OCI-LY1 (cell line): ENCODE measurements around the gene SMARCD2.

Experiments
- H2AFZ ChIP-seq: fragments of 200-600 bp; sonication (generic), shearing (Covaris generic); 2 replicates; pipeline ENCODE4 v1.6.0; 2014; ENCODE audit warnings: antibody characterized with exemption, mild to moderate bottlenecking, low read length
- H3F3A ChIP-seq: fragments of 200-600 bp; sonication (generic), shearing (Covaris generic); 2 replicates; pipeline ENCODE4 v1.6.0; 2014; ENCODE audit warnings: mild to moderate bottlenecking, antibody characterized with exemption, low read length, moderate library complexity; ENCODE audit not compliant: insufficient read depth
- H3K27ac ChIP-seq: fragments of 200-600 bp; sonication (generic); 2 replicates; pipeline ENCODE4 v1.5.1; 2014; ENCODE audit warnings: low read length, mixed run types, mild to moderate bottlenecking, low read depth; ENCODE audit not compliant: poor library complexity, severe bottlenecking
- H3K27me3 ChIP-seq: fragments of 200-600 bp; sonication (generic); 2 replicates; pipeline ENCODE4 v1.6.0; 2014; ENCODE audit warnings: antibody characterized with exemption, mild to moderate bottlenecking, low read length, moderate library complexity; ENCODE audit not compliant: insufficient read depth
- H3K36me3 ChIP-seq: fragments of 200-600 bp; sonication (generic); 2 replicates; pipeline ENCODE4 v1.6.1; 2014; ENCODE audit warnings: mild to moderate bottlenecking, antibody characterized with exemption, low read length, moderate library complexity, mixed read lengths; ENCODE audit not compliant: insufficient read depth
- H3K4me1 ChIP-seq: fragments of 200-600 bp; sonication (generic); 2 replicates; pipeline ENCODE4 v1.5.1; 2014; ENCODE audit warnings: mild to moderate bottlenecking, low read length, moderate library complexity; ENCODE audit not compliant: insufficient read depth, severe bottlenecking
- H3K4me2 ChIP-seq: fragments of 200-600 bp; sonication (generic), shearing (Covaris generic); 2 replicates; pipeline ENCODE4 v1.6.1; 2014; ENCODE audit warnings: low read length
- H3K4me3 ChIP-seq: fragments of 200-600 bp; sonication (generic); 2 replicates; pipeline ENCODE4 v1.5.1; 2014; ENCODE audit warnings: low read length, low read depth, mild to moderate bottlenecking, mixed read lengths; ENCODE audit not compliant: poor library complexity, severe bottlenecking
- H3K79me2 ChIP-seq: fragments of 200-600 bp; shearing (Covaris generic); 2 replicates; pipeline ENCODE4 v1.6.1; 2016; ENCODE audit warnings: mixed run types, low read length, mixed read lengths; ENCODE audit not compliant: insufficient read depth
- H3K9ac ChIP-seq: fragments of 200-600 bp; sonication (generic), shearing (Covaris generic); 2 replicates; pipeline ENCODE4 v1.6.1; 2014; ENCODE audit warnings: mild to moderate bottlenecking, low read length, mixed read lengths
- H3K9me2 ChIP-seq: fragments of 200-600 bp; sonication (generic), shearing (Covaris generic); 2 replicates; pipeline ENCODE4 v1.6.1; 2014; ENCODE audit warnings: low read depth, mild to moderate bottlenecking, low read length, mixed read lengths
- H3K9me3 ChIP-seq: fragments of 200-600 bp; shearing (Covaris generic); 2 replicates; pipeline ENCODE4 v1.6.1; 2014; ENCODE audit warnings: low read length, mixed read lengths
- H4K20me1 ChIP-seq: fragments of 200-600 bp; sonication (generic), shearing (Covaris generic); 2 replicates; pipeline ENCODE4 v1.6.0; 2016; ENCODE audit warnings: mild to moderate bottlenecking, low read length; ENCODE audit not compliant: insufficient read depth
- CTCF ChIP-seq: fragments of 200-600 bp; sonication (generic), shearing (Covaris generic); IDR thresholded peaks from 2 replicates; pipeline ENCODE4 v1.5.1; 2017; ENCODE audit warnings: mild to moderate bottlenecking, antibody characterized with exemption, low read length, moderate library complexity, mixed read lengths
- EZH2 ChIP-seq: fragments of 200-600 bp; sonication (generic), shearing (Covaris generic); IDR thresholded peaks from 2 replicates; pipeline ENCODE4 v1.8.0; 2017; ENCODE audit warnings: borderline replicate concordance, mixed run types, mild to moderate bottlenecking, antibody characterized with exemption, low read length, moderate library complexity, mixed read lengths

Gene SMARCD2

GRCh38 chr17:63838631-63839171 lies 3.8 kb downstream of the SMARCD2 start:
- H3K27me3 ChIP-seq, result no peaks in the 10 kb centered on the region
- no peaks in the 10 kb centered on the region for H3K9me3 ChIP-seq
- H3K9ac ChIP-seq, result peak overlapping the region; percentile 48; the same call in 1 of the 2 replicates
- peaks cover 41% of the 10 kb centered on the region for H3K36me3 ChIP-seq
- H3K4me3 ChIP-seq, result peak overlapping the region; percentile 43
- no peaks in the 10 kb centered on the region for H4K20me1 ChIP-seq
- H3K4me1 ChIP-seq, result peaks cover 42% of the 10 kb centered on the region
- no peak overlapping the region for H2AFZ ChIP-seq
- H3K27ac ChIP-seq, result peak overlapping the region; percentile 54
- H3K9me2 ChIP-seq, result no peaks in the 10 kb centered on the region
- H3F3A ChIP-seq, result 0 out of 2 replicates have a peak, but pooled peaks cover 2% of the 10 kb centered on the region
- peaks cover 36% of the 10 kb centered on the region for H3K79me2 ChIP-seq
- no peak for TF ChIP-seq EZH2
- TF ChIP-seq CTCF, result no peak
- peak overlapping the region; percentile 65 for H3K4me2 ChIP-seq

- Histone ChIP-seq H3F3A (no peaks in the 10 kb centered on the region), H3K27ac (no peak overlapping the region), H3K4me1 (peaks cover 38% of the 10 kb centered on the region), H3K27me3 (no peaks in the 10 kb centered on the region), H3K9me3 (no peaks in the 10 kb centered on the region), H4K20me1 (no peaks in the 10 kb centered on the region), H3K9ac (no peak overlapping the region; the same call in 1 of the 2 replicates), H3K36me3 (peaks cover 47% of the 10 kb centered on the region), H3K4me3 (no peak overlapping the region), H3K79me2 (peaks cover 36% of the 10 kb centered on the region), H3K9me2 (no peaks in the 10 kb centered on the region), H3K4me2 (peak overlapping the region; percentile 65; the same call in 1 of the 2 replicates), H2AFZ (no peak overlapping the region)
- TF ChIP-seq EZH2 (no peak), CTCF (no peak)
Measured at GRCh38 chr17:63837962-63838600, 4.4 kb downstream of the SMARCD2 start.

- TF ChIP-seq EZH2 (no peak), CTCF (no peak)
- Histone ChIP-seq H3K9me2 (no peaks in the 10 kb centered on the region), H3F3A (no peaks in the 10 kb centered on the region), H3K79me2 (peaks cover 36% of the 10 kb centered on the region), H2AFZ (no peak overlapping the region), H3K9me3 (no peaks in the 10 kb centered on the region), H3K4me1 (peaks cover 38% of the 10 kb centered on the region), H3K4me3 (no peak overlapping the region), H3K27me3 (no peaks in the 10 kb centered on the region), H3K36me3 (peaks cover 53% of the 10 kb centered on the region), H3K27ac (no peak overlapping the region), H4K20me1 (no peaks in the 10 kb centered on the region), H3K9ac (no peak overlapping the region), H3K4me2 (no peak overlapping the region)
Measured at GRCh38 chr17:63837480-63837879, 5.0 kb downstream of the SMARCD2 start.
